BLaER1 (cell line): ENCODE measurements around the gene JAZF1.
A peak's percentile ranks its signal among the peaks of the same experiment; 100 is the strongest.

Experiments
- H3K27ac ChIP-seq: shearing (Covaris generic); formaldehyde crosslinking; 2 replicates; pipeline ENCODE4 v1.8.1; 2022
- H3K27me3 ChIP-seq: shearing (Covaris generic); formaldehyde crosslinking; 2 replicates; pipeline ENCODE4 v1.8.1; 2022
- H3K36me3 ChIP-seq: shearing (Covaris generic); formaldehyde crosslinking; 2 replicates; pipeline ENCODE4 v1.8.1; 2022
- H3K4me1 ChIP-seq: shearing (Covaris generic); formaldehyde crosslinking; 2 replicates; pipeline ENCODE4 v1.8.1; 2022
- H3K4me2 ChIP-seq: shearing (Covaris generic); formaldehyde crosslinking; 2 replicates; pipeline ENCODE4 v1.8.1; 2022
- H3K4me3 ChIP-seq: shearing (Covaris generic); formaldehyde crosslinking; 2 replicates; pipeline ENCODE4 v1.8.1; 2022
- H3K9ac ChIP-seq: shearing (Covaris generic); formaldehyde crosslinking; 2 replicates; pipeline ENCODE4 v1.8.1; 2022
- H3K9me3 ChIP-seq: shearing (Covaris generic); formaldehyde crosslinking; 2 replicates; pipeline ENCODE4 v1.8.1; 2022
- H4K20me1 ChIP-seq: shearing (Covaris generic); formaldehyde crosslinking; 2 replicates; pipeline ENCODE4 v1.8.1; 2022
- Cebpa-rat ChIP-seq: shearing (Covaris generic); IDR thresholded peaks from 2 replicates; pipeline ENCODE4 v1.8.1; 2022

JAZF1 gene

GRCh38 chr7:28179120-28180030 is 1.2 kb downstream of the JAZF1 start:
- H4K20me1 ChIP-seq: 0 out of 2 replicates have a peak, but pooled peaks cover 27% of the 10 kb centered on the region
- peaks cover 31% of the 10 kb centered on the region for H3K4me1 ChIP-seq
- H3K4me3 ChIP-seq: peak overlapping the region; percentile 74
- H3K9me3 ChIP-seq: no peaks in the 10 kb centered on the region
- H3K9ac ChIP-seq: peak overlapping the region; percentile 77
- TF ChIP-seq Cebpa-rat: no peak
- peak overlapping the region; percentile 95 for H3K4me2 ChIP-seq
- 0 out of 2 replicates have a peak overlapping the region, but pooled peaks have one; percentile 44 for H3K27ac ChIP-seq
- H3K36me3 ChIP-seq: no peaks in the 10 kb centered on the region
- no peaks in the 10 kb centered on the region for H3K27me3 ChIP-seq

- 0 out of 2 replicates have a peak, but pooled peaks cover 27% of the 10 kb centered on the region for H4K20me1 ChIP-seq
- no peak for TF ChIP-seq Cebpa-rat
- no peaks in the 10 kb centered on the region for H3K36me3 ChIP-seq
- H3K4me1 ChIP-seq: peaks cover 29% of the 10 kb centered on the region
- H3K9ac ChIP-seq: peak overlapping the region; percentile 77; the same call in 1 of the 2 replicates
- peak overlapping the region; percentile 95 for H3K4me2 ChIP-seq
- no peaks in the 10 kb centered on the region for H3K9me3 ChIP-seq
- no peak overlapping the region for H3K27ac ChIP-seq
- H3K4me3 ChIP-seq: peak overlapping the region; percentile 74; the same call in 1 of the 2 replicates
- H3K27me3 ChIP-seq: no peaks in the 10 kb centered on the region
Measured at GRCh38 chr7:28178599-28178998, 2.0 kb downstream of the JAZF1 start.

GRCh38 chr7:28177836-28178235 is 2.8 kb downstream of the JAZF1 start:
- no peak overlapping the region for H3K9ac ChIP-seq
- no peaks in the 10 kb centered on the region for H3K27me3 ChIP-seq
- no peak overlapping the region for H3K4me3 ChIP-seq
- 0 out of 2 replicates have a peak, but pooled peaks cover 27% of the 10 kb centered on the region for H4K20me1 ChIP-seq
- TF ChIP-seq Cebpa-rat: no peak
- no peak overlapping the region for H3K4me2 ChIP-seq
- H3K4me1 ChIP-seq: peaks cover 26% of the 10 kb centered on the region
- H3K27ac ChIP-seq: no peak overlapping the region
- H3K9me3 ChIP-seq: no peaks in the 10 kb centered on the region
- H3K36me3 ChIP-seq: no peaks in the 10 kb centered on the region

GRCh38 chr7:28176645-28177044 is 4.0 kb downstream of the JAZF1 start:
- no peaks in the 10 kb centered on the region for H3K36me3 ChIP-seq
- H3K4me1 ChIP-seq: peaks cover 26% of the 10 kb centered on the region
- H3K4me2 ChIP-seq: no peak overlapping the region

GRCh38 chr7:28176174-28176573 is 4.4 kb downstream of the JAZF1 start:
- Histone ChIP-seq H3K27ac (no peak overlapping the region), H3K4me3 (no peak overlapping the region), H3K9me3 (no peaks in the 10 kb centered on the region), H3K4me2 (no peak overlapping the region), H4K20me1 (0 out of 2 replicates have a peak, but pooled peaks cover 27% of the 10 kb centered on the region), H3K9ac (no peak overlapping the region), H3K27me3 (no peaks in the 10 kb centered on the region), H3K4me1 (peaks cover 26% of the 10 kb centered on the region), H3K36me3 (no peaks in the 10 kb centered on the region)
- TF ChIP-seq Cebpa-rat: no peak

More at GRCh38 chr7:28176645-28177044, 4.0 kb downstream of the JAZF1 start:
- Histone ChIP-seq H4K20me1 (0 out of 2 replicates have a peak, but pooled peaks cover 27% of the 10 kb centered on the region), H3K9ac (no peak overlapping the region), H3K4me3 (no peak overlapping the region), H3K27me3 (no peaks in the 10 kb centered on the region), H3K9me3 (no peaks in the 10 kb centered on the region), H3K27ac (no peak overlapping the region)
- no peak for TF ChIP-seq Cebpa-rat

- peaks cover 25% of the 10 kb centered on the region for H3K4me1 ChIP-seq
- no peak for TF ChIP-seq Cebpa-rat
Measured at GRCh38 chr7:28174901-28175661, 5.5 kb downstream of the JAZF1 start.

GRCh38 chr7:28174442-28174841 is 6.2 kb downstream of the JAZF1 start:
- Histone ChIP-seq H3K4me1 (peaks cover 25% of the 10 kb centered on the region), H3K4me3 (no peak overlapping the region), H3K36me3 (no peaks in the 10 kb centered on the region), H3K9me3 (no peaks in the 10 kb centered on the region), H3K9ac (no peak overlapping the region), H3K4me2 (no peak overlapping the region), H3K27ac (no peak overlapping the region), H4K20me1 (0 out of 2 replicates have a peak, but pooled peaks cover 27% of the 10 kb centered on the region), H3K27me3 (no peaks in the 10 kb centered on the region)
- no peak for TF ChIP-seq Cebpa-rat

More at GRCh38 chr7:28174901-28175661, 5.5 kb downstream of the JAZF1 start:
- H3K4me2 ChIP-seq: no peak overlapping the region
- H3K36me3 ChIP-seq: no peaks in the 10 kb centered on the region
- H4K20me1 ChIP-seq: 0 out of 2 replicates have a peak, but pooled peaks cover 27% of the 10 kb centered on the region
- H3K9ac ChIP-seq: no peak overlapping the region
- no peaks in the 10 kb centered on the region for H3K9me3 ChIP-seq
- no peak overlapping the region for H3K4me3 ChIP-seq
- no peaks in the 10 kb centered on the region for H3K27me3 ChIP-seq
- no peak overlapping the region for H3K27ac ChIP-seq

GRCh38 chr7:28173531-28173930 is 7.1 kb downstream of the JAZF1 start:
- H3K27ac ChIP-seq: no peak overlapping the region
- no peak overlapping the region for H3K4me3 ChIP-seq
- H3K9me3 ChIP-seq: no peaks in the 10 kb centered on the region
- H4K20me1 ChIP-seq: 0 out of 2 replicates have a peak, but pooled peaks cover 18% of the 10 kb centered on the region
- H3K4me1 ChIP-seq: peaks cover 18% of the 10 kb centered on the region
- TF ChIP-seq Cebpa-rat: no peak
- H3K4me2 ChIP-seq: no peak overlapping the region
- no peak overlapping the region for H3K9ac ChIP-seq
- no peaks in the 10 kb centered on the region for H3K36me3 ChIP-seq
- H3K27me3 ChIP-seq: no peaks in the 10 kb centered on the region

GRCh38 chr7:28172958-28173357 is 7.6 kb downstream of the JAZF1 start:
- Histone ChIP-seq H3K9ac (no peak overlapping the region), H3K27me3 (no peaks in the 10 kb centered on the region), H4K20me1 (0 out of 2 replicates have a peak, but pooled peaks cover 17% of the 10 kb centered on the region), H3K4me1 (peaks cover 22% of the 10 kb centered on the region), H3K4me2 (no peak overlapping the region), H3K27ac (no peak overlapping the region), H3K36me3 (no peaks in the 10 kb centered on the region), H3K4me3 (no peak overlapping the region), H3K9me3 (no peaks in the 10 kb centered on the region)
- TF ChIP-seq Cebpa-rat: no peak
